HEK293T (cell line): ENCODE data around the gene EPS8L1.

Source experiments
- BHLHE40 ChIP-seq: fragments of 450-650 bp; IDR thresholded peaks from 2 replicates; pipeline ENCODE4 v1.6.1; 2016; ENCODE audit warnings: mild to moderate bottlenecking, moderate library complexity, borderline replicate concordance
- CTBP1 ChIP-seq: fragments of 450-650 bp; IDR thresholded peaks from 2 replicates; pipeline ENCODE4 v1.6.1; 2016; ENCODE audit warnings: borderline replicate concordance
- FOXK2 ChIP-seq: fragments of 450-650 bp; IDR thresholded peaks from 2 replicates; pipeline ENCODE4 v1.6.1; 2016; ENCODE audit warnings: mild to moderate bottlenecking
- NFRKB ChIP-seq: fragments of 450-650 bp; IDR thresholded peaks from 2 replicates; pipeline ENCODE4 v1.6.1; 2016; ENCODE audit warnings: mild to moderate bottlenecking, moderate library complexity
- SP1 ChIP-seq: fragments of 450-650 bp; IDR thresholded peaks from 2 replicates; pipeline ENCODE4 v1.6.1; 2017

GRCh38 chr19:55048446-55048845, 27.2 kb upstream of the EPS8L1 start:
- TF ChIP-seq NFRKB = no peak
- no peak for TF ChIP-seq SP1
- TF ChIP-seq FOXK2 = no peak
- TF ChIP-seq CTBP1 = no peak
- TF ChIP-seq BHLHE40 = no peak
